Transverse colon (tissue), 4 donors: ENCODE data around the gene ALKBH7. TPM values are rescaled to one million over a fixed set of nuclear protein-coding genes. Genes with fewer than 3 reads are reported as not detected.

Source experiments
- DNase-seq: peaks from one replicate; pipeline ENCODE4 v3.0.0-alpha.2; 2019
- H3K27ac ChIP-seq, 4 donors: fragments of 200-600 bp; sonication (generic); 2 replicates each; pipeline ENCODE4 v1.5.1; 2016 to 2018; ENCODE audit warnings: inconsistent platforms in 4 of 4
- H3K27me3 ChIP-seq: fragments of 200-600 bp; sonication (generic); 2 replicates; pipeline ENCODE4 v1.5.1; 2017; ENCODE audit warnings: inconsistent platforms
- H3K36me3 ChIP-seq, 4 donors: fragments of 200-600 bp; sonication (generic); 2 replicates each; pipeline ENCODE4 v1.5.1; 2017 to 2019; ENCODE audit warnings: inconsistent platforms in 4 of 4
- H3K4me1 ChIP-seq, 4 donors: fragments of 200-600 bp; sonication (generic); 2 replicates each; pipeline ENCODE4 v1.5.1; 2017 to 2020; ENCODE audit warnings: inconsistent platforms in 4 of 4
- H3K4me3 ChIP-seq, 4 donors: fragments of 200-600 bp; sonication (generic); 1 replicate in 1 of 4; 2 replicates in 3 of 4; pipeline versions ENCODE4 v1.5.1 to v1.6.1; 2017 to 2019; ENCODE audit warnings: inconsistent platforms in 4 of 4
- H3K9me3 ChIP-seq, 2 donors: fragments of 200-600 bp; sonication (generic); 2 replicates each; pipeline ENCODE4 v1.5.1; 2017 to 2019; ENCODE audit warnings: inconsistent platforms in 2 of 2
- CTCF ChIP-seq, 5 experiments: fragments of 200-600 bp in 3 of 5; fragments of 450-650 bp in 2 of 5; sonication (generic) in 3 of 5; IDR thresholded peaks; 1 replicate in 2 of 5; 2 replicates in 3 of 5; pipeline ENCODE4 v1.5.1; 2016 to 2017; ENCODE audit warnings: antibody characterized with exemption in 5 of 5, inconsistent platforms in 3 of 5, mild to moderate bottlenecking in 2 of 5, moderate library complexity in 1 of 5
- EP300 ChIP-seq: sonication (generic); formaldehyde crosslinking; IDR thresholded peaks from one replicate; pipeline ENCODE4 v1.6.1; 2017; ENCODE audit warnings: antibody characterized with exemption, low read depth
- POLR2A ChIP-seq: fragments of 450-650 bp; IDR thresholded peaks from one replicate; pipeline ENCODE4 v1.6.1; 2016; ENCODE audit warnings: antibody characterized with exemption, mild to moderate bottlenecking, moderate library complexity
- POLR2AphosphoS5 ChIP-seq, 3 donors: sonication (generic); formaldehyde crosslinking; IDR thresholded peaks; one replicate each; pipeline ENCODE4 v1.6.1; 2016; ENCODE audit warnings: antibody characterized with exemption in 3 of 3
- WGBS, 2 donors: methylation state at CpG; one replicate each; pipeline ENCODE4 v1.1.5; 2018; ENCODE audit warnings: low coverage in 1 of 2; 5-methylcytosine and 5-hydroxymethylcytosine counted together
- in situ Hi-C, 4 donors: fragments of 200-750 bp; cut with MboI; loops; one replicate each; pipeline versions ENCODE4 v1.15.0 to v1.15.1; 2017; ENCODE audit warnings: low sequenced_read_pairs in 3 of 4, low pct_ligation_motif_present in 1 of 4, low pct_unique_long_range_greater_than_20kb in 1 of 4
- intact Hi-C: fragments of 100-400 bp; cut with DNase I; formaldehyde crosslinking; loops from one replicate; pipeline ENCODE4 v1.15.1; 2023; ENCODE audit warnings: low total_unique reads
- small RNA-seq, 4 donors: library from RNA; depleted of rRNA; stranded (forward); fragments of <200 nt; gene quantifications; one replicate each; pipeline ENCODE3, GENCODE V24; 2016
- total RNA-seq, 4 donors: library from RNA; depleted of rRNA; stranded (reverse); fragments of >200 nt; gene quantifications; one replicate each; pipeline ENCODE4 v1.1.0, GENCODE V29; 2016

ALKBH7 gene
- total RNA-seq, 4 donors from 2014 or later: 135 to 188 (median 158) TPM

- in situ Hi-C loops (no loop called here), intact Hi-C loops (loop anchor here (1.0 to 10.0 kb wide), 3 partner anchors 30 to 1201 kb away; partner anchors contain the start of genes GTF2F1, PET100, PSPN and XAB2)
- H3K4me3 ChIP-seq: peak overlapping the region; percentile 73 to 95 (median 83)
- DNase-seq: peak; percentile 39
- TF ChIP-seq EP300: no peak
- no peak for TF ChIP-seq POLR2A
- TF ChIP-seq POLR2AphosphoS5 (IDR thresholded peaks at IDR 0.05): no peak
- no peaks in the 10 kb centered on the region for H3K27me3 ChIP-seq
- no peaks in the 10 kb centered on the region for H3K9me3 ChIP-seq
- peaks cover 8 to 29% (median 20%) of the 10 kb centered on the region in 4 donors for H3K4me1 ChIP-seq
- peaks cover 0 to 16% (median 7%) of the 10 kb centered on the region in 4 donors for H3K36me3 ChIP-seq
- WGBS, 2 donors: 0 to 1% methylated on average over 6 to 16 of the region's 20 CpGs
- peak overlapping the region; percentile 72 to 85 (median 81) for H3K27ac ChIP-seq
These were observed 51.1 kb downstream of the ALKBH7 start for GRCh38 chr19:6423499-6424194.

- no peaks in the 10 kb centered on the region for H3K27me3 ChIP-seq
- peaks cover 0 to 14% (median 6%) of the 10 kb centered on the region in 4 donors for H3K36me3 ChIP-seq
- no peak for TF ChIP-seq EP300
- TF ChIP-seq CTCF (IDR thresholded peaks at IDR 0.05): no peak
- TF ChIP-seq POLR2A: peak; percentile 62
- TF ChIP-seq POLR2AphosphoS5 (IDR thresholded peaks at IDR 0.05): peak; percentile 87 to 93 (median 90)
- peaks cover 8 to 29% (median 20%) of the 10 kb centered on the region in 4 donors for H3K4me1 ChIP-seq
- no peaks in the 10 kb centered on the region for H3K9me3 ChIP-seq
- peak within 1 kb of the TSS; percentile 73 to 95 (median 83) for H3K4me3 ChIP-seq
- intact Hi-C loops (loop anchor here (10.0 kb wide), 1 partner anchor 1200 kb away; the partner anchor contains the start of genes PET100 and XAB2), in situ Hi-C loops (no loop called here)
- no peak for DNase-seq
- 0% methylated on average over 17 of the region's 114 CpGs; no CpG with 5 or more reads in 1 of the 2 donors for WGBS, 2 donors
- peak within 1 kb of the TSS; percentile 77 to 91 (median 86) for H3K27ac ChIP-seq
These were observed 51.8 kb downstream of the ALKBH7 start, which contains the start of gene KHSRP for GRCh38 chr19:6424195-6424938. TSS of gene KHSRP (minus strand) at chr19:6424811. CDS start at chr19:6424701, 110 bp downstream.

Small RNAs within 50 kb of the gene (small RNA-seq; reads per million reads assigned to genes)
- gene MIR6790 (0 reads per million in 4 donors), gene MIR6885 (0 reads per million in 4 donors)

Other genes starting within 250 kb of the ALKBH7 start
- not detected for gene ACSBG2, start 237.1 kb upstream of the ALKBH7 start, total RNA-seq
- 10 to 100 TPM; 12.3 to 34.6 (median 19.7) TPM for gene MLLT1, start 92.8 kb upstream of the ALKBH7 start, total RNA-seq
- gene ACER1, start 39.2 kb upstream of the ALKBH7 start, total RNA-seq: 1 to 10 TPM in 1 of 4 donors, not detected in 3; 9.2 TPM
- gene CLPP, start 11.3 kb upstream of the ALKBH7 start, total RNA-seq: 100 to 1,000 TPM in 2 of 4 donors, 10 to 100 TPM in 2; 37.2 to 138 (median 116) TPM
- gene PSPN, start 3.1 kb downstream of the ALKBH7 start, total RNA-seq: 1 to 10 TPM; 1.4 to 3.7 (median 1.8) TPM
- 100 to 1,000 TPM in 1 of 4 donors, 10 to 100 TPM in 3; 42.2 to 166 (median 56.1) TPM for gene GTF2F1, start 20.4 kb downstream of the ALKBH7 start, total RNA-seq
- gene KHSRP, start 52.0 kb downstream of the ALKBH7 start, total RNA-seq: 100 to 1,000 TPM; 100 to 206 (median 112) TPM
- under 1 TPM in 1 of 4 donors, not detected in 3; 0.32 TPM for gene SLC25A41, start 61.0 kb downstream of the ALKBH7 start, total RNA-seq
- 100 to 1,000 TPM in 3 of 4 donors, 10 to 100 TPM in 1; 77.2 to 216 (median 171) TPM for gene SLC25A23, start 87.0 kb downstream of the ALKBH7 start, total RNA-seq
- gene CRB3, start 91.5 kb downstream of the ALKBH7 start, total RNA-seq: 100 to 1,000 TPM in 3 of 4 donors, 10 to 100 TPM in 1; 57.9 to 391 (median 229) TPM
- gene DENND1C, start 109.0 kb downstream of the ALKBH7 start, total RNA-seq: 1 to 10 TPM in 3 of 4 donors, under 1 TPM in 1; 0.40 to 7.5 (median 5.0) TPM
- gene TUBB4A, start 129.5 kb downstream of the ALKBH7 start, total RNA-seq: 1 to 10 TPM in 2 of 4 donors, under 1 TPM in 1, not detected in 1; 0.60 to 1.3 (median 1.1) TPM
- gene TNFSF9, start 158.2 kb downstream of the ALKBH7 start, total RNA-seq: 1 to 10 TPM in 1 of 4 donors, under 1 TPM in 1, not detected in 2; 0.95 to 2.7 TPM
- gene CD70, start 218.4 kb downstream of the ALKBH7 start, total RNA-seq: not detected